ENCODE results near the gene ZNF692. TPM values are rescaled to one million over a fixed set of nuclear protein-coding genes. Genes with fewer than 3 reads are reported as not detected.

Gene ZNF692
- total RNA-seq, 1 donor from 2014 or later = 23.0 TPM

GRCh38 chr1:248821641-248822040 is 37.2 kb downstream of the ZNF692 start:
- no peak for TF ChIP-seq CTCF (IDR thresholded peaks at IDR 0.05; ENCODE audit: borderline replicate concordance)
- no peak for DNase-seq
- H3K4me1 ChIP-seq = peaks cover 68% of the 10 kb centered on the region
- H3K4me3 ChIP-seq = no peak overlapping the region
- H3K36me3 ChIP-seq = peaks cover 44% of the 10 kb centered on the region
- H3K27ac ChIP-seq (replicated peaks) = peak overlapping the region; percentile 42
- no peaks in the 10 kb centered on the region for H3K27me3 ChIP-seq (ENCODE audit: low read depth)
- intact Hi-C loops (cut with micrococcal nuclease) = no loop called here
- no peaks in the 10 kb centered on the region for H3K9me3 ChIP-seq (replicated peaks)

- intact Hi-C loops (cut with micrococcal nuclease) = no loop called here
- no peak for DNase-seq
- TF ChIP-seq CTCF (IDR thresholded peaks at IDR 0.05; ENCODE audit: borderline replicate concordance) = no peak
- Histone ChIP-seq H3K9me3 (replicated peaks) (no peaks in the 10 kb centered on the region), H3K36me3 (peaks cover 49% of the 10 kb centered on the region), H3K27ac (replicated peaks) (peak overlapping the region; percentile 42), H3K4me1 (peaks cover 68% of the 10 kb centered on the region), H3K27me3 (ENCODE audit: low read depth) (no peaks in the 10 kb centered on the region), H3K4me3 (no peak overlapping the region)
Measured at GRCh38 chr1:248821101-248821500, 37.8 kb downstream of the ZNF692 start.

GRCh38 chr1:248820041-248820585 is 38.8 kb downstream of the ZNF692 start:
- intact Hi-C loops (cut with micrococcal nuclease) = no loop called here
- no peak for DNase-seq
- TF ChIP-seq CTCF (IDR thresholded peaks at IDR 0.05; ENCODE audit: borderline replicate concordance) = no peak
- Histone ChIP-seq H3K27me3 (ENCODE audit: low read depth) (no peaks in the 10 kb centered on the region), H3K36me3 (peaks cover 59% of the 10 kb centered on the region), H3K9me3 (replicated peaks) (no peaks in the 10 kb centered on the region), H3K4me1 (peaks cover 58% of the 10 kb centered on the region), H3K4me3 (no peak overlapping the region), H3K27ac (replicated peaks) (no peak overlapping the region)

- no peak for TF ChIP-seq CTCF (IDR thresholded peaks at IDR 0.05; ENCODE audit: borderline replicate concordance)
- no peaks in the 10 kb centered on the region for H3K27me3 ChIP-seq (ENCODE audit: low read depth)
- H3K9me3 ChIP-seq (replicated peaks) = no peaks in the 10 kb centered on the region
- H3K27ac ChIP-seq (replicated peaks) = no peak overlapping the region
- intact Hi-C loops (cut with micrococcal nuclease) = no loop called here
- DNase-seq = no peak
- H3K4me3 ChIP-seq = no peak overlapping the region
- peaks cover 45% of the 10 kb centered on the region for H3K4me1 ChIP-seq
- H3K36me3 ChIP-seq = peaks cover 59% of the 10 kb centered on the region
Measured at GRCh38 chr1:248818505-248819374, 40.1 kb downstream of the ZNF692 start.

GRCh38 chr1:248817065-248817464 is 41.8 kb downstream of the ZNF692 start:
- Histone ChIP-seq H3K4me3 (no peak overlapping the region), H3K9me3 (replicated peaks) (no peaks in the 10 kb centered on the region), H3K27me3 (ENCODE audit: low read depth) (no peaks in the 10 kb centered on the region), H3K36me3 (peaks cover 63% of the 10 kb centered on the region), H3K27ac (replicated peaks) (no peak overlapping the region), H3K4me1 (peaks cover 28% of the 10 kb centered on the region)
- no peak for TF ChIP-seq CTCF (IDR thresholded peaks at IDR 0.05; ENCODE audit: borderline replicate concordance)
- no peak for DNase-seq
- intact Hi-C loops (cut with micrococcal nuclease) = no loop called here
